ENCODE results near the gene POLR2A. TPM values are rescaled to one million over a fixed set of nuclear protein-coding genes. Genes with fewer than 3 reads are reported as not detected.

Gene POLR2A
- total and polyA plus RNA-seq, 4 donors: 13.4 to 116 (median 60.8) TPM

GRCh38 chr17:7439462-7440112 is 44.6 kb upstream of the POLR2A start, which contains the start of gene FGF11:
Gene FGF11, plus strand, starts transcription at chr17:7439512. Its CDS starts 109 bp downstream, at chr17:7439621.
- DNase-seq: no peak
- no peaks in the 10 kb centered on the region for H3K9me3 ChIP-seq (ENCODE audit: control insufficient read depth, low read length)
- 2 to 4% methylated on average over 47 to 50 of the region's 50 CpGs for WGBS, 2 donors
- no peaks in the 10 kb centered on the region for H3K27me3 ChIP-seq (ENCODE audit: control insufficient read depth in 1 of 2, insufficient read depth in 2 of 2, low read length in 1 of 2)
- H3K4me1 ChIP-seq (ENCODE audit: control insufficient read depth in 1 of 2, insufficient read depth in 2 of 2, low read length in 2 of 2): no peaks in the 10 kb centered on the region
- H3K27ac ChIP-seq (ENCODE audit: low read depth in 1 of 2, low read length in 2 of 2): no peak within 1 kb of the TSS
- no peak for ATAC-seq (ENCODE audit: low FRiP score)
- intact Hi-C loops (cut with DNase I): loop anchor here in 1 of 2 donors (10.0 kb wide), 1 partner anchor 85 kb away; the partner anchor contains the start of genes KCTD11 and TMEM95
- H3K4me3 ChIP-seq (ENCODE audit: low read length in 2 of 2): no peak within 1 kb of the TSS
- H3K36me3 ChIP-seq (ENCODE audit: control insufficient read depth in 1 of 2, insufficient read depth in 2 of 2, low read length in 1 of 2): no peaks in the 10 kb centered on the region

GRCh38 chr17:7440113-7440833 is 43.9 kb upstream of the POLR2A start:
- Histone ChIP-seq H3K27me3 (ENCODE audit: control insufficient read depth in 1 of 2, insufficient read depth in 2 of 2, low read length in 1 of 2) (no peaks in the 10 kb centered on the region), H3K4me1 (ENCODE audit: control insufficient read depth in 1 of 2, insufficient read depth in 2 of 2, low read length in 2 of 2) (no peaks in the 10 kb centered on the region), H3K9me3 (ENCODE audit: control insufficient read depth, low read length) (no peaks in the 10 kb centered on the region), H3K36me3 (ENCODE audit: control insufficient read depth in 1 of 2, insufficient read depth in 2 of 2, low read length in 1 of 2) (no peaks in the 10 kb centered on the region), H3K4me3 (ENCODE audit: low read length in 2 of 2) (no peak overlapping the region), H3K27ac (ENCODE audit: low read depth in 1 of 2, low read length in 2 of 2) (no peak overlapping the region)
- DNase-seq (peak; percentile 77 to 87), ATAC-seq (ENCODE audit: low FRiP score) (no peak)
- intact Hi-C loops (cut with DNase I): no loop called here
- WGBS, 2 donors: 2 to 3% methylated on average over 40 to 46 of the region's 46 CpGs

- Histone ChIP-seq H3K27ac (ENCODE audit: low read depth in 1 of 2, low read length in 2 of 2) (no peak overlapping the region), H3K4me1 (ENCODE audit: control insufficient read depth in 1 of 2, insufficient read depth in 2 of 2, low read length in 2 of 2) (no peaks in the 10 kb centered on the region), H3K36me3 (ENCODE audit: control insufficient read depth in 1 of 2, insufficient read depth in 2 of 2, low read length in 1 of 2) (no peaks in the 10 kb centered on the region), H3K9me3 (ENCODE audit: control insufficient read depth, low read length) (no peaks in the 10 kb centered on the region), H3K27me3 (ENCODE audit: control insufficient read depth in 1 of 2, insufficient read depth in 2 of 2, low read length in 1 of 2) (no peaks in the 10 kb centered on the region), H3K4me3 (ENCODE audit: low read length in 2 of 2) (no peak overlapping the region)
- ATAC-seq (ENCODE audit: low FRiP score): no peak
- intact Hi-C loops (cut with DNase I): no loop called here
- 12 to 13% methylated on average over 12 of the region's 12 CpGs for WGBS, 2 donors
- peak; percentile 67 to 80 for DNase-seq
Observed at GRCh38 chr17:7440834-7441195, 43.4 kb upstream of the POLR2A start.

GRCh38 chr17:7441266-7441665 is 42.9 kb upstream of the POLR2A start:
- Histone ChIP-seq H3K27ac (ENCODE audit: low read depth in 1 of 2, low read length in 2 of 2) (no peak overlapping the region), H3K27me3 (ENCODE audit: control insufficient read depth in 1 of 2, insufficient read depth in 2 of 2, low read length in 1 of 2) (no peaks in the 10 kb centered on the region), H3K36me3 (ENCODE audit: control insufficient read depth in 1 of 2, insufficient read depth in 2 of 2, low read length in 1 of 2) (no peaks in the 10 kb centered on the region), H3K9me3 (ENCODE audit: control insufficient read depth, low read length) (no peaks in the 10 kb centered on the region), H3K4me1 (ENCODE audit: control insufficient read depth in 1 of 2, insufficient read depth in 2 of 2, low read length in 2 of 2) (no peaks in the 10 kb centered on the region), H3K4me3 (ENCODE audit: low read length in 2 of 2) (no peak overlapping the region)
- no peak for DNase-seq
- 61 to 71% methylated on average over 7 of the region's 7 CpGs for WGBS, 2 donors
- intact Hi-C loops (cut with DNase I): no loop called here
- no peak for ATAC-seq (ENCODE audit: low FRiP score)

GRCh38 chr17:7442142-7442541 is 42.0 kb upstream of the POLR2A start:
- DNase-seq: no peak
- Histone ChIP-seq H3K36me3 (ENCODE audit: control insufficient read depth in 1 of 2, insufficient read depth in 2 of 2, low read length in 1 of 2) (no peaks in the 10 kb centered on the region), H3K27me3 (ENCODE audit: control insufficient read depth in 1 of 2, insufficient read depth in 2 of 2, low read length in 1 of 2) (no peaks in the 10 kb centered on the region), H3K27ac (ENCODE audit: low read depth in 1 of 2, low read length in 2 of 2) (no peak overlapping the region), H3K9me3 (ENCODE audit: control insufficient read depth, low read length) (no peaks in the 10 kb centered on the region), H3K4me3 (ENCODE audit: low read length in 2 of 2) (no peak overlapping the region), H3K4me1 (ENCODE audit: control insufficient read depth in 1 of 2, insufficient read depth in 2 of 2, low read length in 2 of 2) (no peaks in the 10 kb centered on the region)
- 95 to 97% methylated on average over 2 of the region's 2 CpGs for WGBS, 2 donors
- intact Hi-C loops (cut with DNase I): no loop called here
- ATAC-seq (ENCODE audit: low FRiP score): no peak

GRCh38 chr17:7443499-7444485 is 40.4 kb upstream of the POLR2A start:
- no peak for ATAC-seq (ENCODE audit: low FRiP score)
- 68 to 69% methylated on average over 7 of the region's 7 CpGs for WGBS, 2 donors
- Histone ChIP-seq H3K27me3 (ENCODE audit: control insufficient read depth in 1 of 2, insufficient read depth in 2 of 2, low read length in 1 of 2) (no peaks in the 10 kb centered on the region), H3K4me3 (ENCODE audit: low read length in 2 of 2) (no peak overlapping the region), H3K9me3 (ENCODE audit: control insufficient read depth, low read length) (no peaks in the 10 kb centered on the region), H3K36me3 (ENCODE audit: control insufficient read depth in 1 of 2, insufficient read depth in 2 of 2, low read length in 1 of 2) (no peaks in the 10 kb centered on the region), H3K27ac (ENCODE audit: low read depth in 1 of 2, low read length in 2 of 2) (no peak overlapping the region), H3K4me1 (ENCODE audit: control insufficient read depth in 1 of 2, insufficient read depth in 2 of 2, low read length in 2 of 2) (no peaks in the 10 kb centered on the region)
- intact Hi-C loops (cut with DNase I): no loop called here
- DNase-seq: no peak

GRCh38 chr17:7444682-7445618 is 39.2 kb upstream of the POLR2A start, which contains the start of gene CHRNB1:
Gene CHRNB1, plus strand, starts transcription at chr17:7445061. Its CDS starts 67 bp downstream, at chr17:7445128.
- no peaks in the 10 kb centered on the region for H3K27me3 ChIP-seq (ENCODE audit: control insufficient read depth in 1 of 2, insufficient read depth in 2 of 2, low read length in 1 of 2)

GRCh38 chr17:7445619-7445968 is 38.6 kb upstream of the POLR2A start:
- Histone ChIP-seq H3K36me3 (ENCODE audit: control insufficient read depth in 1 of 2, insufficient read depth in 2 of 2, low read length in 1 of 2) (no peaks in the 10 kb centered on the region), H3K4me3 (ENCODE audit: low read length in 2 of 2) (no peak overlapping the region), H3K9me3 (ENCODE audit: control insufficient read depth, low read length) (no peaks in the 10 kb centered on the region), H3K27ac (ENCODE audit: low read depth in 1 of 2, low read length in 2 of 2) (no peak overlapping the region), H3K4me1 (ENCODE audit: control insufficient read depth in 1 of 2, insufficient read depth in 2 of 2, low read length in 2 of 2) (no peaks in the 10 kb centered on the region), H3K27me3 (ENCODE audit: control insufficient read depth in 1 of 2, insufficient read depth in 2 of 2, low read length in 1 of 2) (no peaks in the 10 kb centered on the region)
- 9 to 11% methylated on average over 16 of the region's 16 CpGs for WGBS, 2 donors
- no peak for DNase-seq
- intact Hi-C loops (cut with DNase I): no loop called here
- peak; percentile 66 for ATAC-seq (ENCODE audit: low FRiP score)

More at GRCh38 chr17:7444682-7445618, 39.2 kb upstream of the POLR2A start, which contains the start of gene CHRNB1:
- Histone ChIP-seq H3K36me3 (ENCODE audit: control insufficient read depth in 1 of 2, insufficient read depth in 2 of 2, low read length in 1 of 2) (no peaks in the 10 kb centered on the region), H3K4me1 (ENCODE audit: control insufficient read depth in 1 of 2, insufficient read depth in 2 of 2, low read length in 2 of 2) (no peaks in the 10 kb centered on the region), H3K27ac (ENCODE audit: low read depth in 1 of 2, low read length in 2 of 2) (no peak within 1 kb of the TSS), H3K9me3 (ENCODE audit: control insufficient read depth, low read length) (no peaks in the 10 kb centered on the region), H3K4me3 (ENCODE audit: low read length in 2 of 2) (peak within 1 kb of the TSS; percentile 4 to 23)
- peak; percentile 87 to 90 for DNase-seq
- ATAC-seq (ENCODE audit: low FRiP score): peak; percentile 72
- intact Hi-C loops (cut with DNase I): no loop called here
- 3 to 4% methylated on average over 44 to 51 of the region's 51 CpGs for WGBS, 2 donors

Data from aorta (tissue), 5 donors.